Osteocyte (in vitro differentiated cells): ENCODE results near the gene SH3RF3. TPM values are rescaled to one million over a fixed set of nuclear protein-coding genes. Genes with fewer than 3 reads are reported as not detected.

Experiments used
- DNase-seq: peaks from one replicate; pipeline ENCODE4 v3.0.0; 2021; ENCODE audit warnings: mixed read lengths; ENCODE audit not compliant: unreplicated experiment; ENCODE audit errors: extremely low spot score
- H3K27ac Mint-ChIP-seq: one replicate; pipeline ENCODE4 v1.8.0; 2021; ENCODE audit warnings: mild to moderate bottlenecking, mixed read lengths; ENCODE audit not compliant: unreplicated experiment
- H3K27me3 Mint-ChIP-seq: one replicate; pipeline ENCODE4 v1.8.0; 2021; ENCODE audit warnings: mixed read lengths; ENCODE audit not compliant: unreplicated experiment
- H3K36me3 Mint-ChIP-seq: one replicate; pipeline ENCODE4 v1.8.0; 2021; ENCODE audit warnings: mixed read lengths; ENCODE audit not compliant: unreplicated experiment
- H3K4me1 Mint-ChIP-seq: one replicate; pipeline ENCODE4 v1.8.0; 2021; ENCODE audit warnings: mixed read lengths; ENCODE audit not compliant: unreplicated experiment
- H3K4me3 Mint-ChIP-seq: one replicate; pipeline ENCODE4 v1.8.0; 2021; ENCODE audit warnings: mild to moderate bottlenecking, moderate library complexity, mixed read lengths; ENCODE audit not compliant: unreplicated experiment
- H3K9me3 Mint-ChIP-seq: one replicate; pipeline ENCODE4 v1.8.0; 2021; ENCODE audit warnings: mixed read lengths; ENCODE audit not compliant: unreplicated experiment
- total RNA-seq: library from RNA; stranded (reverse); gene quantifications from 2 replicates; pipeline ENCODE4 v1.2.1, GENCODE V29; 2021
- TF ChIP-seq, protein P1 (sequence below): fragments of 200-600 bp; sonication (generic); IDR thresholded peaks from 2 replicates; pipeline ENCODE4 v1.5.0; 2021; ENCODE audit warnings: antibody characterized with exemption, mild to moderate bottlenecking, moderate library complexity

The SH3RF3 gene
- total RNA-seq, 1 donor from 2014 or later: 79.4 TPM

DNA sequence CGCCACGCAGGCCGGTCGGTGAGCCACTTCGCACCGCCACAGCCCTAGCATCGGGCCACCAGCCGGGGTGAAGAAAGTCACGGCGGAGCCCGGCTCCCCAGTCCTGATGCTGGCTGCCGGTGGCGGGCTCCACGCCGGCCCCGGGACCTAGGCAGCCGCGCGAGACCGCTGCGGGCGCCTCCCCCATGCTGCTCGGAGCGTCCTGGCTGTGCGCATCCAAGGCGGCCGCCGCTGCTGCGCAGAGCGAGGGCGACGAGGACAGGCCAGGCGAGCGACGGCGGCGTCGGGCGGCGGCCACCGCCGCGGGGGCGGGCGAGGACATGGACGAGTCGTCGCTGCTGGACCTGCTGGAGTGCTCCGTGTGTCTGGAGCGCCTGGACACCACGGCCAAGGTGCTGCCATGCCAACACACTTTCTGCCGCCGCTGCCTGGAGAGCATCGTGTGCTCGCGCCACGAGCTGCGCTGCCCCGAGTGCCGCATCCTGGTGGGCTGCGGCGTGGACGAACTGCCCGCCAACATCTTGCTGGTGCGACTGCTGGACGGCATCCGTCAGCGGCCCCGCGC lies 433 bp downstream of the SH3RF3 start:
- H3K36me3 Mint-ChIP-seq: peaks cover 15% of the 10 kb centered on the region
- DNase-seq: no peak
- TF ChIP-seq, protein P1, sequence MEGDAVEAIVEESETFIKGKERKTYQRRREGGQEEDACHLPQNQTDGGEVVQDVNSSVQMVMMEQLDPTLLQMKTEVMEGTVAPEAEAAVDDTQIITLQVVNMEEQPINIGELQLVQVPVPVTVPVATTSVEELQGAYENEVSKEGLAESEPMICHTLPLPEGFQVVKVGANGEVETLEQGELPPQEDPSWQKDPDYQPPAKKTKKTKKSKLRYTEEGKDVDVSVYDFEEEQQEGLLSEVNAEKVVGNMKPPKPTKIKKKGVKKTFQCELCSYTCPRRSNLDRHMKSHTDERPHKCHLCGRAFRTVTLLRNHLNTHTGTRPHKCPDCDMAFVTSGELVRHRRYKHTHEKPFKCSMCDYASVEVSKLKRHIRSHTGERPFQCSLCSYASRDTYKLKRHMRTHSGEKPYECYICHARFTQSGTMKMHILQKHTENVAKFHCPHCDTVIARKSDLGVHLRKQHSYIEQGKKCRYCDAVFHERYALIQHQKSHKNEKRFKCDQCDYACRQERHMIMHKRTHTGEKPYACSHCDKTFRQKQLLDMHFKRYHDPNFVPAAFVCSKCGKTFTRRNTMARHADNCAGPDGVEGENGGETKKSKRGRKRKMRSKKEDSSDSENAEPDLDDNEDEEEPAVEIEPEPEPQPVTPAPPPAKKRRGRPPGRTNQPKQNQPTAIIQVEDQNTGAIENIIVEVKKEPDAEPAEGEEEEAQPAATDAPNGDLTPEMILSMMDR: no peak
- no peak overlapping the region for H3K27ac Mint-ChIP-seq
- no peaks in the 10 kb centered on the region for H3K9me3 Mint-ChIP-seq
- H3K27me3 Mint-ChIP-seq: no peaks in the 10 kb centered on the region
- peak overlapping the region; percentile 66 for H3K4me3 Mint-ChIP-seq
- H3K4me1 Mint-ChIP-seq: peaks cover 71% of the 10 kb centered on the region

DNA sequence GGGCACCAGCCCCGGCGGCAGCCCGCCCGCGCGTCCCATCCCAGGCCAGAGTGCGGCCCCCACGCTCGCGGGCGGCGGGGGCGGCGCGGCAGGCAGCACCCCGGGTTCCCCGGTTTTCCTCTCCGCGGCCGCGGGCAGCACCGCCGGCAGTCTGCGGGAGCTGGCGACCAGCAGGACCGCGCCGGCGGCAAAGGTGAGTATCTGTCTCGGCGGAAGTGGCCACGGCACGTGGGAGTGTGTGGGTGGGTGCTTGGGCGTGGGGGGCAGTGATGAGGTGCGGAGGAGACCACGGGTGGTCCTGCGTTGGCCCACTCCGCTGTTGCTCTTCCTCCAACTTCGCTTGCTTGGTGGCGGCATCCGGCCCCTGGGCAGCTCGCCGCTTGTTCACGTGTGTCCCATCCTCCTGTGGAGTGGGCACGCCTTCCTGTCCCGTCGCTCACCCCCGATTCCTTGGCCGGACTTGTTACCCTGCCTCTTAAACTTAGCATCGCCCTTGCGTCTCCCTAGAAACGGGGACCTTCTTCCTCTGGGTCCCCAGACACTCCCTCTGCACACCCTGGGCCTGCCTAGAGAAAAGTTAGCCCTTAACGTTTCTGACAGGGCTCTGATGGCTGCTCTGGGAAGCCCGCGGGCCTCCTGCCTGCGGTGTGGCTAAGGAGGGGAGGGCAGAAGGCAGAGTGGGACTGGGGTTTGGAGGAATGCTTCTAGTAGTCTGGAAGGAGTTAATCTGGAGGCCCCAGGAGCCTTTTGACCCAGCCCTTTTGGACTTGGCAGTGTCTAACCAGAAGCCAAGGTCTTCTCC lies 1.1 kb downstream of the SH3RF3 start:
- Mint-ChIP-seq H3K9me3 (no peaks in the 10 kb centered on the region), H3K27ac (peak overlapping the region; percentile 94)

DNA sequence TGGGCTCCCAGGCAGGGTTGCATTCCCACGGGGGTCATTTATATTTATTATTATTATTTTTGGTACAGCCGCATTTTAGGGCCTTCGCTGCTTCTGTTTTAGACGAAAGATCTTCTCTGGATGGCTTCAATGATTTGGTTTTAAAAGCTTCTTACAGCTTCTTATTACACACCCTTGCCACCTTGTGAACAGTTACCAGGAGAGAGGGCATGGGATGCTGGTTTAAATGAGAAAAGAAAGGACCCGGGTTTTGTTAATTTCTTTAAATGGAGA lies 1.7 kb downstream of the SH3RF3 start:
- DNase-seq: no peak
- no peaks in the 10 kb centered on the region for H3K27me3 Mint-ChIP-seq
- TF ChIP-seq, protein P1: no peak
- peak overlapping the region; percentile 94 for H3K27ac Mint-ChIP-seq
- no peaks in the 10 kb centered on the region for H3K9me3 Mint-ChIP-seq
- peaks cover 71% of the 10 kb centered on the region for H3K4me1 Mint-ChIP-seq
- H3K36me3 Mint-ChIP-seq: peaks cover 12% of the 10 kb centered on the region
- H3K4me3 Mint-ChIP-seq: peak overlapping the region; percentile 99

More for the DNA sequence above, 1.1 kb downstream of the SH3RF3 start:
- Mint-ChIP-seq H3K4me1 (peaks cover 71% of the 10 kb centered on the region), H3K27me3 (no peaks in the 10 kb centered on the region), H3K4me3 (peak overlapping the region; percentile 99), H3K36me3 (peaks cover 15% of the 10 kb centered on the region)
- no peak for DNase-seq
- TF ChIP-seq, protein P1: no peak

DNA sequence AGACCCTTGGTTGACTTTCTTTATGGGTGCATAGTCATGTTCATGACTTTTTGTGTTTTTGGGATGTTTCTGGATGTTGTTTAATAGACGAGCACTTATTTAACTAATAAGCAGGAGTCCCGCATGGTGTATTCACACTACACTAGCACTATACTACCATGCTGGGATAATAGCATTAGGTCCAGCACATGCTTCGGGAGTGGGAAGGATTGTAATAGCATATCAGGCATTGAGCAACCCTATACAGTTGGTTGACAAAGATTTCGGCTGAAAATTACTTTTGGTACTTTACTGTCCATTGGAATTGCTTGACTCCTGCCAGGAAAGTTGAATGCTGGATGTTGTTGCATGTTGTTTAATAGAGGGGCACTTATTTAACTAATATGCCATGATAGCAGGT lies 2.8 kb downstream of the SH3RF3 start:
- TF ChIP-seq, protein P1: no peak
- H3K36me3 Mint-ChIP-seq: peaks cover 5% of the 10 kb centered on the region
- no peaks in the 10 kb centered on the region for H3K27me3 Mint-ChIP-seq
- H3K4me1 Mint-ChIP-seq: peaks cover 71% of the 10 kb centered on the region
- H3K4me3 Mint-ChIP-seq: peak overlapping the region; percentile 99
- no peak for DNase-seq
- peak overlapping the region; percentile 48 for H3K27ac Mint-ChIP-seq
- H3K9me3 Mint-ChIP-seq: no peaks in the 10 kb centered on the region

DNA sequence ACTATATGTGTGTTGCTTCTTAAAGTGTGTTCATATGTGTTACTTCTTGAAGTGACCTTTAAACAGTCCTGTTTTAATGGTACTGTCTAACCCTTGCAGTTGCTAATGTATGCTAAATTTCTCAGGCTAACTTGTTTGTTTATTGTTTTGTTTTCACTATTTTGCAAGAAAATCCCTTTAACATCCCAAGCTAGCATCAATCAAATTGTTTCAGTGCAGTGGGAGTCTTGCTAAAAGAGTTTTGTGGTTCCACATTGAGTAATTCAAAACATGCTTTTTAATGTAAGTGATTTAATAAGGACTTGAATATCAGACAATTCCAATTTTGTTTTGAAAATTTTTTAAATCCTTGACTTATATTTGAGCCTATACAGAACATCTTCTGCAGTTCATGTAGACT lies 3.6 kb downstream of the SH3RF3 start:
- Mint-ChIP-seq H3K4me3 (peak overlapping the region; percentile 99), H3K27me3 (no peaks in the 10 kb centered on the region), H3K27ac (peak overlapping the region; percentile 50), H3K4me1 (peaks cover 71% of the 10 kb centered on the region), H3K36me3 (peaks cover 10% of the 10 kb centered on the region), H3K9me3 (no peaks in the 10 kb centered on the region)
- TF ChIP-seq, protein P1: no peak
- DNase-seq: no peak
